Esophagus muscularis mucosa (tissue), 4 donors: ENCODE measurements around the gene BAIAP2. TPM values are rescaled to one million over a fixed set of nuclear protein-coding genes. Genes with fewer than 3 reads are reported as not detected.

Source experiments
- DNase-seq: peaks from one replicate; pipeline ENCODE4 v3.0.0-alpha.2; 2017; ENCODE audit errors: extremely low spot score
- H3K27ac ChIP-seq, 4 donors: fragments of 200-600 bp; sonication (generic); replicated peaks in 1 of 4; 1 replicate in 3 of 4; 2 replicates in 1 of 4; pipeline ENCODE4 v1.5.1; 2016 to 2019; ENCODE audit warnings: mild to moderate bottlenecking in 1 of 4
- H3K27me3 ChIP-seq, 4 donors: fragments of 200-600 bp; sonication (generic); one replicate each; pipeline versions ENCODE4 v1.5.1 to v1.6.0; 2016 to 2019
- H3K36me3 ChIP-seq, 4 donors: fragments of 200-600 bp; sonication (generic); one replicate each; pipeline ENCODE4 v1.5.1; 2016 to 2019
- H3K4me1 ChIP-seq, 4 donors: fragments of 200-600 bp; sonication (generic); one replicate each; pipeline ENCODE4 v1.5.1; 2016 to 2019
- H3K4me3 ChIP-seq, 4 donors: fragments of 200-600 bp; sonication (generic); 1 replicate in 2 of 4; 2 replicates in 2 of 4; pipeline ENCODE4 v1.5.1; 2016 to 2019; ENCODE audit warnings: mild to moderate bottlenecking in 4 of 4, moderate library complexity in 1 of 4
- H3K9me3 ChIP-seq, 4 donors: fragments of 200-600 bp; sonication (generic); 1 replicate in 3 of 4; 2 replicates in 1 of 4; pipeline ENCODE4 v1.5.1; 2016 to 2019
- EP300 ChIP-seq: sonication (generic); formaldehyde crosslinking; IDR thresholded peaks from one replicate; pipeline ENCODE4 v1.6.1; 2017; ENCODE audit warnings: antibody characterized with exemption
- POLR2A ChIP-seq: fragments of 450-650 bp; IDR thresholded peaks from one replicate; pipeline ENCODE4 v1.6.1; 2017; ENCODE audit warnings: antibody characterized with exemption, moderate library complexity, mild to moderate bottlenecking, low read depth
- POLR2AphosphoS5 ChIP-seq, 2 donors: sonication (generic); formaldehyde crosslinking; IDR thresholded peaks; one replicate each; pipeline ENCODE4 v1.6.1; 2017; ENCODE audit warnings: antibody characterized with exemption in 2 of 2
- WGBS: methylation state at CpG from one replicate; pipeline ENCODE4 v1.1.5; 2018; 5-methylcytosine and 5-hydroxymethylcytosine counted together
- intact Hi-C: fragments of 100-400 bp; cut with DNase I; formaldehyde crosslinking; loops from one replicate; pipeline ENCODE4 v1.15.1; 2023
- total RNA-seq, 4 donors: library from RNA; depleted of rRNA; stranded (reverse); fragments of >200 nt; gene quantifications; one replicate each; pipeline versions ENCODE4 v1.1.0 to v1.2.1, GENCODE V29; 2016
- TF ChIP-seq, protein P1 (sequence below), 3 experiments: fragments of 200-600 bp in 2 of 3; fragments of 450-650 bp in 1 of 3; sonication (generic) in 2 of 3; IDR thresholded peaks; one replicate each; pipeline ENCODE4 v1.5.1; 2017 to 2019; ENCODE audit warnings: antibody characterized with exemption in 3 of 3, mild to moderate bottlenecking in 2 of 3, moderate library complexity in 1 of 3

The BAIAP2 gene
- total RNA-seq, 4 donors from 2014 or later: 31.1 to 54.5 (median 36.7) TPM

DNA sequence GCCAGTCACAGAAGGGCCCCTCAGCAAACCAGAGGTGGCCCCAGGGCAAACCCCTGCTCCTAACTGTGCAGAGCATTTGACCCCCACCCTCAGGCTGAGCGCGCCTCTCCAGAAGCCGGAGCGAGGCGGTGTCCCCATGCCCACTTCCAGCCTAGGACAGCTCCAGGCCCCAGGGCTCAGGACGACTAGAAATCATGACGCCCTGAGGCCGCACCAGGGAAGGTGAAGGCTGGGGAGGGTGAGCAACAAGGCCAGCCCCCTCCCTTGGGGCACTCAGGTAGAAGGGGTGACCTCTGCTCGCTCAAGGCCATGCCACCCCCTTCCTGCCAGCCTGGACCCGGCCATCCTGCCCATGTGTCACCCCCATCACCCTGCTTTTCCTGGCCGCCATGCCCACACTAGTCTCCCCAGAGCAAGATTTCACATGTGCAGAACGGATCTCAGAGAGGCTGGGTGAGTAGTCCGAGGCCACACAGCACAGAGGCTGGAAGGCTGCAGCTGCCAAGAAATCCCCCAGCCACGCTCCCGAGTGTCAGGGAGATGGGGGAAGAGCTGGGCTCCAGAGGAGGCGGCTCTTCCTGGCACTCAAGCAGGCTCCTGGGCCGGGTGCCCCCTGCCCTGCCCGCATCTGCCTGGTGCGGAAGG lies 128.2 kb downstream of the BAIAP2 start:
- WGBS: 89% methylated on average over 8 of the region's 19 CpGs
- intact Hi-C loops: no loop called here
- DNase-seq: no peak
- H3K4me3 ChIP-seq: no peak overlapping the region
- no peaks in the 10 kb centered on the region for H3K9me3 ChIP-seq
- H3K27me3 ChIP-seq: peaks cover 0 to 18% (median 2%) of the 10 kb centered on the region in 4 donors
- TF ChIP-seq POLR2A (no peak), POLR2AphosphoS5 (IDR thresholded peaks at IDR 0.05) (no peak), EP300 (no peak)
- TF ChIP-seq, protein P1, sequence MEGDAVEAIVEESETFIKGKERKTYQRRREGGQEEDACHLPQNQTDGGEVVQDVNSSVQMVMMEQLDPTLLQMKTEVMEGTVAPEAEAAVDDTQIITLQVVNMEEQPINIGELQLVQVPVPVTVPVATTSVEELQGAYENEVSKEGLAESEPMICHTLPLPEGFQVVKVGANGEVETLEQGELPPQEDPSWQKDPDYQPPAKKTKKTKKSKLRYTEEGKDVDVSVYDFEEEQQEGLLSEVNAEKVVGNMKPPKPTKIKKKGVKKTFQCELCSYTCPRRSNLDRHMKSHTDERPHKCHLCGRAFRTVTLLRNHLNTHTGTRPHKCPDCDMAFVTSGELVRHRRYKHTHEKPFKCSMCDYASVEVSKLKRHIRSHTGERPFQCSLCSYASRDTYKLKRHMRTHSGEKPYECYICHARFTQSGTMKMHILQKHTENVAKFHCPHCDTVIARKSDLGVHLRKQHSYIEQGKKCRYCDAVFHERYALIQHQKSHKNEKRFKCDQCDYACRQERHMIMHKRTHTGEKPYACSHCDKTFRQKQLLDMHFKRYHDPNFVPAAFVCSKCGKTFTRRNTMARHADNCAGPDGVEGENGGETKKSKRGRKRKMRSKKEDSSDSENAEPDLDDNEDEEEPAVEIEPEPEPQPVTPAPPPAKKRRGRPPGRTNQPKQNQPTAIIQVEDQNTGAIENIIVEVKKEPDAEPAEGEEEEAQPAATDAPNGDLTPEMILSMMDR (IDR thresholded peaks at IDR 0.05): no peak
- H3K4me1 ChIP-seq: peaks cover 10 to 36% (median 31%) of the 10 kb centered on the region in 4 donors
- no peak overlapping the region for H3K27ac ChIP-seq
- no peaks in the 10 kb centered on the region for H3K36me3 ChIP-seq

DNA sequence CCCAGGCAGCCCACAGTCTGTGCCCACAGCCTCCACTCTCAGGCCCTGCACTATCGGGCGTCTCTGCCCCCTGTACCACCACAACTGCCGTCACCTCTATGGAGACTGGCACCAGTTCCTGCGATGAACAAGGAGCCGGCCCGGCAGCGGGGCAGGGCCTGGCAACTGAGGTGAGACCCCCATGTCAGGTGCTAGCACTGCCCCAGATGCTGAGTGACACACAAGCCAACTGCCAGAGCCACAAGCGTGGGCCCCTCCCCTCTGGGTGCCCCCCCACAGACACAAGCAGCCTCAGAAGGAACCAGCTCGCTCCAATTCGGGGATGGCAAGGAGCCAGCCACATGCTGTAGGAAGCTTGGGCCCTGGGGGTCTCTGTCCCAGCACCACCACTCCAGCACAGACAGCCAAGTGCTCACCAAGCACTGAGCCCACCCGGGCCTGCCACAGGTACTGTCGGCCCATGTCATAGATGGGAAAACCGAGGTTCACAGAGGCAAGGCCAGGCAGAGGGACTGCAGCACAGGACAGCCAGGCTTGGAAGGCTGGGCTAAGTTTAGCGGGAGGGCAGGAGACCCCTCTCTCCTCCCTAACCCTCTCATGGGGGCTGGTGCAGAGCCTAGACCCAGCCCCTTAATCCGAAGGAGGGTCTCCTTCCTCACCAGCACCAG lies 128.9 kb downstream of the BAIAP2 start:
- Histone ChIP-seq H3K9me3 (no peaks in the 10 kb centered on the region), H3K27me3 (peaks cover 0 to 18% (median 2%) of the 10 kb centered on the region in 4 donors), H3K4me3 (no peak overlapping the region), H3K27ac (peak overlapping the region in 2 of 4 donors; percentile 63 to 70), H3K36me3 (no peaks in the 10 kb centered on the region), H3K4me1 (peaks cover 10 to 36% (median 31%) of the 10 kb centered on the region in 4 donors)
- DNase-seq: no peak
- no peak for TF ChIP-seq POLR2A
- TF ChIP-seq, protein P1 (IDR thresholded peaks at IDR 0.05): no peak
- TF ChIP-seq POLR2AphosphoS5 (IDR thresholded peaks at IDR 0.05): no peak
- no peak for TF ChIP-seq EP300
- intact Hi-C loops: no loop called here
- 80% methylated on average over 10 of the region's 15 CpGs for WGBS

DNA sequence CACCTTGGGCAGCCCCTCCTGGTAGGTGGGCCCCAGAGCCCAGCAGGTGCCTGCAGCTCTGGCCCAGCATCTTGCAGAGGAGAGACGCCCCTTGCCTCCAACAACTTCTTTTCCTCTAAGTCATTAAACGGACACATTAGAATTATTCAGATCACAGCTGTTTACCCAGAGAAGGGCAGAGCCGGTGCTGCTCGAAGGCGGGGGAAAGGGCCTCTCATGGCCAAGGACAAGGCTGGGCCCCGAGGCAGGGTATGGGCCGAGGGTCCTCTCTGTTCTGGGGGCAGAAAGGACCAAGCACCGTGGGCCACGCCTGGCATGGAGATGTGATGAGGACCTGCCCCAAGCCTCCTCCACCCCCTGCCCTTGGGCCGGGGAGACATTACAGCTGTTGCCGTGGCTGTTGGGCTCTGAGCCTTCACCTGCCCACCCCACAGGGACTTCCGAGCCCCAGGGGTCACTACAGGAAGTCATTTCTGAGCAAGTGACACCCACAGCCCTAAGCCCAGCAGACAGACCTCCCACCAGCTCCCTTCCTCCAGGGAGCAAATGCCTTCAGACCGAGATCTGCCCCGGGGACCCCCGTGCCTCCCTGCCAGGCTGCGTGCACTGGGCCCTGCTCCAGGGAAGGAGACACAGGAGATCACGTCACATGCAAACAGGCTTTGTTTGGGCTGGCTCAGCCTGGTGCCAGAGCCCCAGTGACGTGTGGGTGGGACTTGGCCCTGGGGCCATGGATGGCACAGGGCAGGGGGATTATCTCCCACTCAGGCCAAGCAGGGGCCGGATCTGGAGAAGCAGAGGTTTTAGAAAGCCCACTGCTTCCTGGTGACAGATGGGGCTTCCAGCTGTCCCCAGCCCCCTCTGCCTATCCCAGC lies 129.7 kb downstream of the BAIAP2 start:
- intact Hi-C loops: no loop called here
- peaks cover 10 to 36% (median 30%) of the 10 kb centered on the region in 4 donors for H3K4me1 ChIP-seq
- TF ChIP-seq, protein P1 (IDR thresholded peaks at IDR 0.05): no peak
- peak in 1 of 2 donors; percentile 53 for TF ChIP-seq POLR2AphosphoS5 (IDR thresholded peaks at IDR 0.05)
- H3K36me3 ChIP-seq: no peaks in the 10 kb centered on the region
- peaks cover 0 to 17% (median 2%) of the 10 kb centered on the region in 4 donors for H3K27me3 ChIP-seq
- WGBS: 68% methylated on average over 10 of the region's 19 CpGs
- H3K4me3 ChIP-seq: peak overlapping the region; percentile 55 to 65 (median 58)
- DNase-seq: no peak
- no peaks in the 10 kb centered on the region for H3K9me3 ChIP-seq
- H3K27ac ChIP-seq: peak overlapping the region; percentile 48 to 70 (median 56)

DNA sequence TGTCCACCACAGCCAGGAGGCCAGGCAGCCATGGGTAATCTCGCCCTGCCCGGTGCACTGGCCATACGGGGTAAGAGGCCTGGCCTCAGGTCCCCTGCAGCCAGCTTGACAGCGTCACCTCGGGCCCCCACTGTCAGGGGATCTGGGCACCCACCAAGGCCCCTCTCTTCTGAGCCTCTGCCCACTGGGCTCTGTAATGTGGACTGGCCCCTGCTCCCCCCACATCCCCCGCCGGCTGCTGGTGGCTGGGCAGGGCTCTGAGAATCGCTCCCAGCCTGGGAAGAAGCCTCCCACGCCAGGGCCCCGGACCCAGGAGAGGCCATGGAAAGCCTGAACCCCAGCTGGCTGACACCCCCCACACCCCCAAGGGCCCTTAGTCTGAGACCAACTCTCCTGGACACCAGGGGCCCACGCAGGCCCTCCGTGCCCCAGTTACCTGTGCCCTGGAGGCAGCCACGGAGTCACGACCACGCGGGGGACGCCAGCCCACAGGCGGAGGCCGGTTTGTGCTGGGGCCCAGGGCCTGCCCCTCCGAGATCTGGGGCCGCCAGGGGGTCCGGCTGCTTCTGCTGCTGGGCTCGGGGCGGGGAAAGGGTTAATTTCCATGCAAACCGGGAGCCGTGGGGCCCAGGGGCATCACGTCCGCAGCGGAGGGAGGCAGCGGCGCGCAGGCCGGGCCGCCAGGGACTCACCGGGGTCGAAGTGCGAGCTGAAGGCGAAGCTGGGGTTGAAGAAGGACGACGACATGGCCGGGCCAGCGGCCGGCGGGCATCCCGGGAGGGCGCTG lies 130.5 kb downstream of the BAIAP2 start, which contains the start of gene PVALEF:
PVALEF (plus strand) TSS at position 262 of the 787 bp plus-strand sequence. CDS start 15,720 bp downstream, outside the sequence.
- Histone ChIP-seq H3K27ac (peak within 1 kb of the TSS; percentile 48 to 70 (median 56)), H3K4me1 (peaks cover 10 to 28% (median 27%) of the 10 kb centered on the region in 4 donors), H3K9me3 (no peaks in the 10 kb centered on the region), H3K4me3 (peak within 1 kb of the TSS; percentile 55 to 65 (median 58)), H3K27me3 (peaks cover 0 to 14% (median 2%) of the 10 kb centered on the region in 4 donors), H3K36me3 (no peaks in the 10 kb centered on the region)
- intact Hi-C loops: no loop called here
- TF ChIP-seq EP300: no peak
- TF ChIP-seq, protein P1 (IDR thresholded peaks at IDR 0.05): no peak
- no peak for TF ChIP-seq POLR2A
- no peak for TF ChIP-seq POLR2AphosphoS5 (IDR thresholded peaks at IDR 0.05)
- 73% methylated on average over 7 of the region's 46 CpGs for WGBS
- DNase-seq: no peak
